ENCODE data around the gene ANO7. TPM values are rescaled to one million over a fixed set of nuclear protein-coding genes. Genes with fewer than 3 reads are reported as not detected.
"Not testable (repeated sequence)": the region's sequence is repeated elsewhere in the genome, so short reads cannot be mapped to it uniquely, and the experiment has no call there.

The ANO7 gene
- total RNA-seq, 1 experiment from 2014 or later, result 1.7 TPM

- no peaks in the 10 kb centered on the region for H3K9me3 ChIP-seq (replicated peaks)
- no peak overlapping the region for H3K27ac ChIP-seq
- no peaks in the 10 kb centered on the region for H3K36me3 ChIP-seq
- no peaks in the 10 kb centered on the region for H3K27me3 ChIP-seq (replicated peaks)
- DNase-seq (ENCODE audit: low read depth in 1 of 2, low spot score in 2 of 2), result no peak
- no peak overlapping the region for H3K4me3 ChIP-seq
- no peaks in the 10 kb centered on the region for H3K4me1 ChIP-seq (replicated peaks)
These were observed 797 bp downstream of the ANO7 start for GRCh38 chr2:241189093-241189855.

- Histone ChIP-seq H3K9me3 (replicated peaks) (no peaks in the 10 kb centered on the region), H3K4me3 (no peak overlapping the region), H3K36me3 (no peaks in the 10 kb centered on the region), H3K4me1 (replicated peaks) (no peaks in the 10 kb centered on the region), H3K27ac (no peak overlapping the region), H3K27me3 (replicated peaks) (no peaks in the 10 kb centered on the region)
- DNase-seq (ENCODE audit: low read depth in 1 of 2, low spot score in 2 of 2), result no peak
These were observed 1.4 kb downstream of the ANO7 start for GRCh38 chr2:241189856-241190201.

GRCh38 chr2:241190291-241190981, 2.0 kb downstream of the ANO7 start:
- no peaks in the 10 kb centered on the region for H3K36me3 ChIP-seq
- no peaks in the 10 kb centered on the region for H3K4me1 ChIP-seq (replicated peaks)
- no peaks in the 10 kb centered on the region for H3K27me3 ChIP-seq (replicated peaks)
- no peak for DNase-seq (ENCODE audit: low read depth in 1 of 2, low spot score in 2 of 2)
- H3K27ac ChIP-seq, result no peak overlapping the region
- no peaks in the 10 kb centered on the region for H3K9me3 ChIP-seq (replicated peaks)
- H3K4me3 ChIP-seq, result no peak overlapping the region

DNA sequence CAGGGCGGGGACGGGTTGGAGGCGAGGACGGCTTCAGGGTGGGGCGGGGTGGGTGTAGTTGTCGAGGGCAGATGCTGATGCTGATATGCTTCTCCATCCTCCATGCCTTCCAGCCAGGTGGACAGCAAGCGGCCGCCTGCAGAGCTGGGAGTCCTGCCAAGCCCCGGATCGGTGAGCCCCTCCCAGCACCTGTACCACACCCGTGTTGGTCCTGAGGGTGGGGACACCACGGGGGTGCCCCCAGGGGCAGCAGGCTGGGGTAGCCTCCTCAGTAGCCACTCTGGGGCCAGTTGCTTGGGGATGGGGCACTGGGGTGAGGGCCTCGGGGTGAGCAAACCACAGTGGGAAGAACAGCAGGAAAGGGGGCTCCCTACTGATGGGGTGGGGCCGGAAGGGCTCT, 2.6 kb downstream of the ANO7 start:
- no peak for DNase-seq (ENCODE audit: low read depth in 1 of 2, low spot score in 2 of 2)
- Histone ChIP-seq H3K36me3 (no peaks in the 10 kb centered on the region), H3K27me3 (replicated peaks) (no peaks in the 10 kb centered on the region), H3K4me3 (no peak overlapping the region), H3K27ac (no peak overlapping the region), H3K4me1 (replicated peaks) (no peaks in the 10 kb centered on the region), H3K9me3 (replicated peaks) (no peaks in the 10 kb centered on the region)

DNA sequence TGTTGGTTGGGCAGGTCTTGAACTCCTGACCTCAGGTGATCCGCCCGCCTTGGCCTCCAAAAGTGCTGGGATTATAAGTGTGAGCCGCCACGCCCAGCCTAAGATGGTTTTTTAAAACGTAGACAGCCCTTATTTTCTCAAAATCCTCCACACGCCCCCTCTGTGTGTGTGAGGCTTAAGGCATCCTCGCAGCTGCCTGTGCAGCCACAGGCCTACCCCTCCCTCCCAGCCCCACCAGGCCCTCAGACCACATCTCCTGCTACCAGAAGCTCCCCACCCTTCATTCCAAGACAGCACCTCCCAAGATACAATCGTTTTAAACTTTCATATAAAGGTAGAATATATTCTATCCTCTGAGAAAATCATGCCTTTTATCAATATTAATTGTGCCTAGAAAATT, 4.8 kb downstream of the ANO7 start:
- Histone ChIP-seq H3K27ac (no peak overlapping the region), H3K9me3 (replicated peaks) (no peaks in the 10 kb centered on the region), H3K27me3 (replicated peaks) (no peaks in the 10 kb centered on the region), H3K4me3 (no peak overlapping the region), H3K4me1 (replicated peaks) (no peaks in the 10 kb centered on the region), H3K36me3 (no peaks in the 10 kb centered on the region)
- DNase-seq (ENCODE audit: low read depth in 1 of 2, low spot score in 2 of 2), result no peak

DNA sequence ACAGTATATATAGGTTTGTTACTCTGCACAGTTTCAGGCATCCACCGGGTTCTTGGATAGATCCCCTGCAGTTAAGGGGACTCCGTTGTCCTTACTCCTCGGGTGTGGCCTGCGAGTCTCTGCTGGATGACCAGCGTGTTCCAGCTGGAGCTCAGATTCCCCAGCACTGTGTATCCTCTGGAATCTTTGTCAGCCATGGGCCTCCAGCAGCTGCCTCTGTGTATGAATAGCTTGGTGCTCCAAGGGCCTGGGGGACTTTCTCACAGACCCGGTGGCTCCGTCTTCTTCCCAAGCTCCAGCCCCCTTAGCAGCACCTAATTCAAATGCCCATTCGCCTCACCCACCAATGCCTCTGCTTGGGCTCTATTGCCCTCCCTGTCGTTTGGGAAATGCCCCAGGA, 6.3 kb downstream of the ANO7 start:
- Histone ChIP-seq H3K36me3 (no peaks in the 10 kb centered on the region), H3K4me3 (no peak overlapping the region), H3K27ac (no peak overlapping the region), H3K4me1 (replicated peaks) (no peaks in the 10 kb centered on the region), H3K27me3 (replicated peaks) (no peaks in the 10 kb centered on the region), H3K9me3 (replicated peaks) (no peaks in the 10 kb centered on the region)
- DNase-seq (ENCODE audit: low read depth in 1 of 2, low spot score in 2 of 2), result no peak

GRCh38 chr2:241195506-241196130, 7.1 kb downstream of the ANO7 start:
- Histone ChIP-seq H3K27me3 (replicated peaks) (no peaks in the 10 kb centered on the region), H3K36me3 (no peaks in the 10 kb centered on the region), H3K27ac (no peak overlapping the region), H3K4me1 (replicated peaks) (no peaks in the 10 kb centered on the region), H3K9me3 (replicated peaks) (no peaks in the 10 kb centered on the region), H3K4me3 (no peak overlapping the region)
- no peak for DNase-seq (ENCODE audit: low read depth in 1 of 2, low spot score in 2 of 2)

DNA sequence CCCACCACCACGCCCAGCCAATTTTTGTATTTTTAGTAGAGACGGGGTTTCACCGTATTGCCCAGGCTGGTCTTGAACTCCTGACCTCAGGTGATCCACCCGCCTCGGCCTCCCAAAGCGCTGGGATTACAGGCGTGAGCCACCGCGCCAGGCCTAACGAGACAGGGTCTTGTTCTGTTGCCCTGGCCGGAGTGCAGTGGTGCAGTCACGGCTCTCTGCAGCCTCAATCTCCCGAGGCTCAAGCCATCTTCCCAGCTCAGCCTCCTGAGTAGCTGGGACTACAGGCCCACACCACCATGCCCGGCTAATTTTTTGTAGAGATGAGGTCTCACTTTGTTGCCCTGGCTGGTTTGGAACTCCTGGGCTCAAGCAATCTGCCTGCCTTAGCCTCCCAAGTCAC, 8.8 kb downstream of the ANO7 start:
- H3K9me3 ChIP-seq (replicated peaks); H3K27ac ChIP-seq; H3K36me3 ChIP-seq; H3K27me3 ChIP-seq (replicated peaks); DNase-seq (ENCODE audit: low read depth in 1 of 2, low spot score in 2 of 2); H3K4me1 ChIP-seq (replicated peaks); H3K4me3 ChIP-seq: not testable (repeated sequence)

- no peak overlapping the region for H3K4me3 ChIP-seq
- no peaks in the 10 kb centered on the region for H3K4me1 ChIP-seq (replicated peaks)
- H3K27me3 ChIP-seq (replicated peaks), result no peaks in the 10 kb centered on the region
- no peak overlapping the region for H3K27ac ChIP-seq
- H3K36me3 ChIP-seq, result no peaks in the 10 kb centered on the region
- no peaks in the 10 kb centered on the region for H3K9me3 ChIP-seq (replicated peaks)
- no peak for DNase-seq (ENCODE audit: low read depth in 1 of 2, low spot score in 2 of 2)
These were observed 9.5 kb downstream of the ANO7 start for GRCh38 chr2:241197947-241198346.

DNA sequence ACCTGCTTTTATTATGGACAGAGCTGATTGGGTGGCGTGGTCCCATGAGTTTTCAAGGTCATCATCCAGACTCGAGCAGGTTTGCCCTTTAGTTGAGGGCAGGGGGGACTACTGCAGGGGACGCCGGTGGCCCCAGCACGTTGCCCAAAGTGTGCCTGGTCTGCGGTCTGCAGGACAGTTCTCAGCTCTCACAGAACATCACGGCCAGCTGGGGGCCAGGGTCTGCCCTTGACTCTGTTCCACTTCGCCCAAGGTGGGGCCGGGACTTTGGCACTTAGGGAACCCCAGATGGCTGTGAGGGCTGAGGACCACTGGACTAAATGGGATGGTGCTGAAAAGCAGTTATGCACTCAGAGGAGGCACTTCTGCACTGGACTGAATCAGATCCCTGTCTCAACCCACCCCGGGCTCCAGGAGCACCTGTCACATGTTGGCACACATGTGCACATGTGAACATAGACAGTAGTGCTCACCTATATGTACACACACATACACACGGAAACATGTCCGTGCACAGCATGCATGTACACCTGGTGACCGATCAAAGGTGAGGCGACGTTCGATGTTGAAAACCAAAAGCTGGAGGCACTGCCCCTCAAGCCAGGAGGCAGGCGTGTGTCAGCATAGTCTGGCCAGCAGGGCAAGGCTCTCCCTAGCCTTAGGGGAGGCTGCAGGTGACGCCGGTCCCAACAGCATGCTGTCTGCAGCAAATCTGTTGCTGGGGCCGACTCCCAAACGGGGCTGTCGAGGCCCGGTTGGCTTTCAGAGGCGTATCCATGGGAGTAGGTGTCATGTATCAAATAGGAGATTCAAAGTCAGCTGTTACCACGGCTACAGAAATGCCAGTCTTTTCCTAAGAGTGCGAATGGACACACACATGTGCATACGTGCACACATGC, 10.2 kb downstream of the ANO7 start:
- no peaks in the 10 kb centered on the region for H3K36me3 ChIP-seq
- no peaks in the 10 kb centered on the region for H3K9me3 ChIP-seq (replicated peaks)
- no peak for DNase-seq (ENCODE audit: low read depth in 1 of 2, low spot score in 2 of 2)
- H3K27ac ChIP-seq, result no peak overlapping the region
- H3K27me3 ChIP-seq (replicated peaks), result no peaks in the 10 kb centered on the region
- H3K4me3 ChIP-seq, result no peak overlapping the region
- no peaks in the 10 kb centered on the region for H3K4me1 ChIP-seq (replicated peaks)

DNA sequence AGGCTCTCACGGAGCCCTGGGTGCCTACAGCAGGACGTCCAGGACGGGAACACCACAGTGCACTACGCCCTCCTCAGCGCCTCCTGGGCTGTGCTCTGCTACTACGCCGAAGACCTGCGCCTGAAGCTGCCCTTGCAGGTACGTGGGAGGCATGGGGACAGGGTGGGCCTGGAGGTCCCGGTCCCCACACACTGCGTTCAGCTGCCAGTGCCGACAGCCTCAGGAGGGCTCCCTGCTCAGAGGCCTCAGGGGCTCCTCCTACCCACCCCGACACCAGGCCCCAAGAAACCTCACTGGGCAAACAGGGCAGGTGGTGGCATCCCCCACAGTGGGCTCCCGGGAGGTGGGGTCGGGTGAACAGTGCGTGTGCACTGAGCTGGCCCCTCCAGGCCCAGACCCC, 10.8 kb downstream of the ANO7 start:
- H3K9me3 ChIP-seq (replicated peaks), result no peaks in the 10 kb centered on the region
- H3K4me3 ChIP-seq, result no peak overlapping the region
- no peaks in the 10 kb centered on the region for H3K27me3 ChIP-seq (replicated peaks)
- no peaks in the 10 kb centered on the region for H3K4me1 ChIP-seq (replicated peaks)
- no peak for DNase-seq (ENCODE audit: low read depth in 1 of 2, low spot score in 2 of 2)
- H3K27ac ChIP-seq, result no peak overlapping the region
- no peaks in the 10 kb centered on the region for H3K36me3 ChIP-seq

- Histone ChIP-seq H3K9me3 (replicated peaks) (no peaks in the 10 kb centered on the region), H3K27ac (no peak overlapping the region), H3K4me3 (no peak overlapping the region), H3K27me3 (replicated peaks) (no peaks in the 10 kb centered on the region), H3K36me3 (no peaks in the 10 kb centered on the region), H3K4me1 (replicated peaks) (no peaks in the 10 kb centered on the region)
- no peak for DNase-seq (ENCODE audit: low read depth in 1 of 2, low spot score in 2 of 2)
These were observed 11.7 kb downstream of the ANO7 start for GRCh38 chr2:241199897-241200821.

DNA sequence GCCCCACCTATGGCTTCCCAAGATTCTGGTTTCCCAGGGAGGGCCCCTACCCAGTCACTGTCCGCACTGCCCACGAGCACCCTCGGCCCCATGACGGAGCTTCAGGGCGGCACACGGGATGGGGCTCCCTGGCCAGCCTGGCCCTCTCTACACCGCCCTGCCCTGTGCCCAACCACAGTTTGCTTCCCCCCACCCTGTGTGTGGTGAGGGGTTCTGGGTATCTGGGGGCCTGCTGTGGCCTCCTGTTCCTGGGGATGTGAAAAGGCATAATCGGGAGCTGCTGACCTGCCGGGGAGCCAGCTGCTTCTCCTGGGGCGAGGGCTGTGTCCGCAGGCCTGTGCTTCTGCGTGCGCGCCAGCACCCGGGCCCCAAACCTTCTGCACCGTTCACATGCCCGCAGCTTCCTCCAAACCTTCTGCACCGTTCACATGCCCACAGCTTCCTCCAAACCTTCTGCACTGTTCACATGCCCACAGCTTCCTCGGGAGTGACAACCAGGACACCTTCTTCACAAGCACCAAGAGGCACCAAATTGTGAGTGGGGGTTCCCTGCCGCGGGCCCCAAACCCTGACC, 12.4 kb downstream of the ANO7 start:
- no peak for DNase-seq (ENCODE audit: low read depth in 1 of 2, low spot score in 2 of 2)
- no peak overlapping the region for H3K4me3 ChIP-seq

More for the DNA sequence above, 12.4 kb downstream of the ANO7 start:
- no peaks in the 10 kb centered on the region for H3K36me3 ChIP-seq
- no peaks in the 10 kb centered on the region for H3K4me1 ChIP-seq (replicated peaks)
- H3K27me3 ChIP-seq (replicated peaks), result no peaks in the 10 kb centered on the region
- H3K9me3 ChIP-seq (replicated peaks), result no peaks in the 10 kb centered on the region
- no peak overlapping the region for H3K27ac ChIP-seq

All from SJSA1 (cell line).